Stomach (tissue), 9 donors: ENCODE results near the gene MAEA. TPM values are rescaled to one million over a fixed set of nuclear protein-coding genes. Genes with fewer than 3 reads are reported as not detected.

Source experiments
- DNase-seq, 2 donors: peaks; one replicate each; pipeline versions ENCODE4 v3.0.0 to v3.0.0-alpha.2; 2013 to 2019
- H3K27ac ChIP-seq, 5 donors: fragments of 200-600 bp in 4 of 5; sonication (generic) in 4 of 5; one replicate each; pipeline ENCODE4 v1.5.1; 2013 to 2019; ENCODE audit warnings: mild to moderate bottlenecking in 1 of 5, moderate library complexity in 1 of 5
- H3K27me3 ChIP-seq, 3 donors: fragments of 200-600 bp; sonication (generic); one replicate each; pipeline ENCODE4 v1.5.1; 2017 to 2019; ENCODE audit warnings: mixed run types in 1 of 3
- H3K36me3 ChIP-seq, 4 donors: fragments of 200-600 bp; sonication (generic); 1 replicate in 3 of 4; 2 replicates in 1 of 4; pipeline ENCODE4 v1.5.1; 2016 to 2019
- H3K4me1 ChIP-seq, 4 donors: fragments of 200-600 bp; sonication (generic); one replicate each; pipeline ENCODE4 v1.5.1; 2016 to 2019
- H3K4me3 ChIP-seq, 4 donors: fragments of 200-600 bp; sonication (generic) in 3 of 4; one replicate each; pipeline ENCODE4 v1.5.1; 2016 to 2019; ENCODE audit warnings: mild to moderate bottlenecking in 1 of 4
- H3K9me3 ChIP-seq, 4 donors: fragments of 200-600 bp; sonication (generic); one replicate each; pipeline ENCODE4 v1.5.1; 2016 to 2019
- EP300 ChIP-seq: sonication (generic); formaldehyde crosslinking; IDR thresholded peaks from one replicate; pipeline ENCODE4 v1.6.1; 2017; ENCODE audit warnings: antibody characterized with exemption
- POLR2A ChIP-seq, 4 donors: fragments of 450-650 bp; IDR thresholded peaks; one replicate each; pipeline ENCODE4 v1.6.1; 2016; ENCODE audit warnings: antibody characterized with exemption in 4 of 4, control low read depth in 2 of 4, mild to moderate bottlenecking in 1 of 4, moderate library complexity in 1 of 4
- POLR2AphosphoS5 ChIP-seq, 3 donors: sonication (generic); formaldehyde crosslinking; IDR thresholded peaks; one replicate each; pipeline ENCODE4 v1.6.1; 2016; ENCODE audit warnings: antibody characterized with exemption in 3 of 3
- WGBS, 5 donors: extraction: QIAGEN DNeasy Blood & Tissue Kit in 3 of 5; methylation state at CpG; one replicate each; pipeline versions ENCODE4 v1.1.5 to v1.1.7; 2013 to 2018; 5-methylcytosine and 5-hydroxymethylcytosine counted together
- intact Hi-C: fragments of 100-400 bp; cut with DNase I; formaldehyde crosslinking; loops from one replicate; pipeline ENCODE4 v1.15.1; 2023; ENCODE audit warnings: low total_unique reads
- polyA plus RNA-seq, 3 donors: library from polyadenylated mRNA; stranded (reverse); fragments of 200-250 nt; gene quantifications; one replicate each; pipeline ENCODE4 v1.2.3, GENCODE V29; 2013
- total RNA-seq, 5 donors: library from RNA; depleted of rRNA; stranded (reverse); fragments of >200 nt; gene quantifications; one replicate each; pipeline versions ENCODE4 v1.1.0 to v1.2.3, GENCODE V29; 2014 to 2016
- TF ChIP-seq, protein P1 (sequence below), 7 experiments: fragments of 450-650 bp in 4 of 7; fragments of 200-600 bp in 3 of 7; sonication (generic) in 3 of 7; IDR thresholded peaks; one replicate each; pipeline ENCODE4 v1.5.1; 2016 to 2019; ENCODE audit warnings: antibody characterized with exemption in 7 of 7, control low read depth in 2 of 7, mild to moderate bottlenecking in 1 of 7
- donor health status: healthy with polysubstance abuse.
- donor health status: Bipolar disorder and iron deficiency.
- donor health status: healthy.

MAEA gene
- total and polyA plus RNA-seq, 8 donors = 34.0 to 295 (median 63.0) TPM

DNA sequence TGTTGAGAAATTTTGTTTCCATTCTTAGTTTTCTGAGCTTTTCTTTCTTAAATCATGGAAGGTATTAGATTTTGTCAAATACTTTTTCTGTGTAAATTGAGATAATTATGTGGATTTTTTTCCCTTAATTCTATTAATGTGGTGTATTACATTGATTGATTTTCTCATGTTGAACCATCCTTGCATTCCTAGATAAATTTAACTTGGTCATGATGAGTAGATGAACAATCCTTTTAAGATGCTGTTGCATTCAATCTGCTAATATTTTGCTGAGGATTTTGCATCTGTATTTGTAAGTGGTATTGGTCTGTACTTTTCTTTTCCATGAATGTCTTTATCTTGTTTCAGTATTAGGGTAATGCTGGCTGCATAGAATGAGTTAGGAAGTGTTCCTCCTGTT is 20.5 kb upstream of the MAEA start:
- H3K9me3 ChIP-seq = peaks cover 0 to 5% (median 0%) of the 10 kb centered on the region in 4 donors
- intact Hi-C loops = loop anchor here (10.0 kb wide), 1 partner anchor 134 kb away; no protein-coding TSS in a partner anchor
- H3K4me3 ChIP-seq = no peak overlapping the region
- no peak for DNase-seq
- no peak overlapping the region for H3K27ac ChIP-seq
- no peaks in the 10 kb centered on the region for H3K4me1 ChIP-seq
- no peaks in the 10 kb centered on the region for H3K27me3 ChIP-seq
- no peaks in the 10 kb centered on the region for H3K36me3 ChIP-seq
- TF ChIP-seq POLR2AphosphoS5 (IDR thresholded peaks at IDR 0.05) (no peak), POLR2A (IDR thresholded peaks at IDR 0.05) (no peak), EP300 (no peak)
- TF ChIP-seq, protein P1, sequence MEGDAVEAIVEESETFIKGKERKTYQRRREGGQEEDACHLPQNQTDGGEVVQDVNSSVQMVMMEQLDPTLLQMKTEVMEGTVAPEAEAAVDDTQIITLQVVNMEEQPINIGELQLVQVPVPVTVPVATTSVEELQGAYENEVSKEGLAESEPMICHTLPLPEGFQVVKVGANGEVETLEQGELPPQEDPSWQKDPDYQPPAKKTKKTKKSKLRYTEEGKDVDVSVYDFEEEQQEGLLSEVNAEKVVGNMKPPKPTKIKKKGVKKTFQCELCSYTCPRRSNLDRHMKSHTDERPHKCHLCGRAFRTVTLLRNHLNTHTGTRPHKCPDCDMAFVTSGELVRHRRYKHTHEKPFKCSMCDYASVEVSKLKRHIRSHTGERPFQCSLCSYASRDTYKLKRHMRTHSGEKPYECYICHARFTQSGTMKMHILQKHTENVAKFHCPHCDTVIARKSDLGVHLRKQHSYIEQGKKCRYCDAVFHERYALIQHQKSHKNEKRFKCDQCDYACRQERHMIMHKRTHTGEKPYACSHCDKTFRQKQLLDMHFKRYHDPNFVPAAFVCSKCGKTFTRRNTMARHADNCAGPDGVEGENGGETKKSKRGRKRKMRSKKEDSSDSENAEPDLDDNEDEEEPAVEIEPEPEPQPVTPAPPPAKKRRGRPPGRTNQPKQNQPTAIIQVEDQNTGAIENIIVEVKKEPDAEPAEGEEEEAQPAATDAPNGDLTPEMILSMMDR (IDR thresholded peaks at IDR 0.05) = no peak

DNA sequence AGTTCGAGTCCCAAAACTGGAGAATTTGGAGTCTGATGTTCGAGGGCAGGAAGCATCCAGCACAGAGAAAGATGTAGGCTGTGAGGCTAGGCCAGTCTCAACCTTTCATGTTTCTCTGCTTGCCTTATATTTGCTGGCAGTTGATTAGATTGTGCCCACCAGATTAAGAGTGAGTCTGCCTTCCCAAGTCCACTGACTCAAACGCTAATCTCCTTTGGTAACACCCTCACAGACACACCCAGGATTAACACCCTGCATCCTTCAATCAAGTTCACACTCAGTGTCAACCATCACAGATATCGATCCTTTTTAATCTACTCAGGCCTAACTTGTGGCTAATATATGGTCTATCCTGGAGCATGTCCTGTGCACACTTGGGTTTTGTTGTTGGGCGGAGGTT is 18.0 kb upstream of the MAEA start:
- no peak for TF ChIP-seq POLR2A (IDR thresholded peaks at IDR 0.05)
- Histone ChIP-seq H3K4me1 (no peaks in the 10 kb centered on the region), H3K9me3 (peaks cover 0 to 5% (median 0%) of the 10 kb centered on the region in 4 donors), H3K36me3 (no peaks in the 10 kb centered on the region), H3K4me3 (no peak overlapping the region), H3K27me3 (no peaks in the 10 kb centered on the region), H3K27ac (no peak overlapping the region)
- intact Hi-C loops = no loop called here
- DNase-seq = no peak
- 83 to 93% (median 91%) methylated on average over 5 of the region's 5 CpGs for WGBS, 5 donors

DNA sequence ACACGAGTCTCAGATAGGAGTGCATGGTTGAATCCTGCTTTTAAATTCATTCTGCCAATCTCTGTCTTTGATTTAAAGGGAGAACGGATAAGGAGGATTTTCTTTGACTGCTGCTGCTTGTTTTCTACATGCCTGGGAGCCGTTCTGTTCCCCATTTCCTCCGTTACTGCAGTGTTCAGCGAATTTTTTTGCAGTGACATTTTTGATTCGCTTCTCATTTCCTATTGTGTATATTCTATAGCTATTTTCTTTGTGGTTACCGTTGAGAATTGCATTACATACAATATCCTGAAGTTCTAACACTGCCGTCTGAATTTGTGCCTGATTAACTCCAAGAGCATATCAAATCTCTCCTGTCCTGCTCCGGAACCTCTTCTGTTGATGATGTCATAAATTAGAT is 14.8 kb upstream of the MAEA start:
- 83 to 92% (median 87%) methylated on average over 9 of the region's 9 CpGs for WGBS, 5 donors
- H3K4me3 ChIP-seq = no peak overlapping the region
- intact Hi-C loops = no loop called here

DNA sequence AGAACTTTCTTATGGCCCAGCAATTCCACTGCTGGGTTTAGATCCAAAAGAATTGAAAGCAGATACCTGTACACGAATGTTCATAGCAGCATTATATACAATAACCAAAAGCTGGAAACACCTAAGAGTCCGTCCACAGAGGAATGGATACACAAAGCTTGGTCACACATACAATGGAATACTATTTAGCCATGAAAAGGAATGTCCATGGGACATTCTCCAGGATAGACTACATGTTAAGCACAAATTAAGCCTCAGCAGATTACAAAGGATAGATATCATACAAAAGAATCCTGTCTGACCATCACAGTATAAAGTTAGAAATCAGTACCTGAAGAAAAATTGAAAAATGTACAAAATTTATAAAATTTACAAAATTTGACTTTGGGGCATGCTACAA is 12.7 kb upstream of the MAEA start:
- H3K27me3 ChIP-seq = no peaks in the 10 kb centered on the region
- no peak overlapping the region for H3K4me3 ChIP-seq
- no peak for DNase-seq
- H3K27ac ChIP-seq = no peak overlapping the region
- 87 to 95% (median 92%) methylated on average over 2 of the region's 2 CpGs for WGBS, 5 donors
- no peaks in the 10 kb centered on the region for H3K9me3 ChIP-seq
- H3K36me3 ChIP-seq = no peaks in the 10 kb centered on the region
- H3K4me1 ChIP-seq = no peaks in the 10 kb centered on the region
- intact Hi-C loops = no loop called here
- TF ChIP-seq POLR2AphosphoS5 (IDR thresholded peaks at IDR 0.05) (no peak), POLR2A (IDR thresholded peaks at IDR 0.05) (no peak), EP300 (no peak)
- TF ChIP-seq, protein P1 (IDR thresholded peaks at IDR 0.05) = no peak

More for the DNA sequence above, 14.8 kb upstream of the MAEA start:
- no peak for TF ChIP-seq POLR2A (IDR thresholded peaks at IDR 0.05)
- TF ChIP-seq, protein P1 (IDR thresholded peaks at IDR 0.05) = no peak
- no peak for TF ChIP-seq EP300
- TF ChIP-seq POLR2AphosphoS5 (IDR thresholded peaks at IDR 0.05) = no peak
- Histone ChIP-seq H3K27me3 (no peaks in the 10 kb centered on the region), H3K9me3 (no peaks in the 10 kb centered on the region), H3K4me1 (no peaks in the 10 kb centered on the region), H3K27ac (no peak overlapping the region), H3K36me3 (no peaks in the 10 kb centered on the region)
- no peak for DNase-seq

DNA sequence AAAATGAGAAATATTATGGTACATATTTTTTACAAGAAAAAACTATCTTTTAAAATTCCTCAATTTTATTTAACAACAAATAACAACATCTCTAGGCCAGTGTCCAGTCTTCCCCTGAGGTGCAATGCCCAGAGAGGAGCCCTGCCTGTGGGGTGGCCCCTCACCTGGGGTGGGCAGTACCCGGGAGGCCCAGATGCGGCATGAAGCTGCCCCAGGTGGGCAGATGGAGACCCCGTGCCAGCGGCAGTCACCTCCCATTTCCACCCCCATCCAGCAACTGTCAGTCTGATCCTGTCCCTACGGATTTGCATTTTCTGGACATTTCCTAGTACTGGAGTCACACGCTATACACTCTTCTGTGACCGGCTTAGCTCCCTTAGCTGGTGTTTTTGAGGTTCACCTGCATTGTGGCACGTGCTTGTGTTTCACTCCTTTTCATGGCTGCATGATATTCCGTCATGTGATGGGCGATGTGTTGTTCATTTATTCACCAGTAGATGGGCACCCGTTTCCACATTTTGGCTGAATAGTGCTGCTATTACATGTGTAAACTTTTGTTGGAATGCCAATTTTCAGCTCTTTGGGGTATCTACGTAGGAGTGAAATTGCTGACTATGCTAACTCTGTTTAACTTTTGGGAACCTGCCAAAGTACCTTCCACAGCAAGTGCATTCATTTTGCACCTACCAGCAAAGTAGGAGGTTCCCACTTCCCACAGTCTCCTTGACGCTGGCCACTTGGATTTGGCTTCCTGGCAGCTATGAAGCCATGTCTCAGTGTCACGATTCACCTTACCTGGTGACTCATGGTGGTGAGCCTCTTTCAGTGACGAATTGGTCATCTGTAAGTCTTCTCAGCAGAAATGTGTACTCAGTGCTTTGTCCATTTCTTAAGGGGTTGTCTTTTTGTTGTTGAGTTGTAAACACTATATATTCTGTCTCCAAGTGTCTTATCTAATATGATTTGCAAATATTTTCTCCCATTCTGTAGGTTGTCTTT is 11.7 kb upstream of the MAEA start:
- Histone ChIP-seq H3K9me3 (no peaks in the 10 kb centered on the region), H3K4me3 (no peak overlapping the region), H3K27me3 (no peaks in the 10 kb centered on the region), H3K4me1 (no peaks in the 10 kb centered on the region), H3K27ac (no peak overlapping the region), H3K36me3 (no peaks in the 10 kb centered on the region)
- no peak for DNase-seq
- WGBS, 5 donors = 84 to 92% (median 85%) methylated on average over 15 of the region's 15 CpGs
- no peak for TF ChIP-seq POLR2AphosphoS5 (IDR thresholded peaks at IDR 0.05)
- TF ChIP-seq, protein P1 (IDR thresholded peaks at IDR 0.05) = no peak
- no peak for TF ChIP-seq POLR2A (IDR thresholded peaks at IDR 0.05)
- no peak for TF ChIP-seq EP300
- intact Hi-C loops = no loop called here
